Trophoblast cell (in vitro differentiated cells and primary cell): ENCODE measurements around the gene ALK.

Source experiments
- DNase-seq, 2 donors: peaks; one replicate each; pipeline ENCODE4 v3.0.0-alpha.2; 2016
- H2AFZ ChIP-seq: 2 replicates; pipeline ENCODE4 v1.6.1; 2013; ENCODE audit warnings: low read length, moderate library complexity, mild to moderate bottlenecking; ENCODE audit not compliant: insufficient read depth, poor library complexity
- H2AK5ac ChIP-seq: 2 replicates; pipeline ENCODE4 v1.6.1; 2013; ENCODE audit warnings: mild to moderate bottlenecking, low read length
- H2BK120ac ChIP-seq: 2 replicates; pipeline ENCODE4 v1.6.1; 2013; ENCODE audit warnings: low read length, mild to moderate bottlenecking, moderate library complexity; ENCODE audit not compliant: insufficient read depth, poor library complexity
- H2BK12ac ChIP-seq: 2 replicates; pipeline ENCODE4 v1.6.1; 2013; ENCODE audit warnings: mild to moderate bottlenecking, low read length, moderate library complexity
- H2BK5ac ChIP-seq: 2 replicates; pipeline ENCODE4 v1.6.1; 2013; ENCODE audit warnings: low read length, low read depth, moderate library complexity, mild to moderate bottlenecking; ENCODE audit not compliant: poor library complexity
- H3K14ac ChIP-seq: 2 replicates; pipeline ENCODE4 v1.6.1; 2013; ENCODE audit warnings: mild to moderate bottlenecking, low read length
- H3K18ac ChIP-seq: 2 replicates; pipeline ENCODE4 v1.6.1; 2013; ENCODE audit warnings: mild to moderate bottlenecking, low read length
- H3K23ac ChIP-seq: 2 replicates; pipeline ENCODE4 v1.6.1; 2013; ENCODE audit warnings: low read length
- H3K27ac ChIP-seq: 2 replicates; pipeline ENCODE4 v1.5.1; 2013; ENCODE audit warnings: low read depth, mild to moderate bottlenecking, inconsistent platforms, low read length, moderate library complexity
- H3K27me3 ChIP-seq: 2 replicates; pipeline ENCODE4 v1.6.1; 2013; ENCODE audit warnings: inconsistent platforms, mild to moderate bottlenecking, low read length, moderate library complexity; ENCODE audit not compliant: insufficient read depth
- H3K36me3 ChIP-seq, 2 experiments: 1 replicate in 1 of 2; 2 replicates in 1 of 2; pipeline ENCODE4 v1.6.1; 2013; ENCODE audit warnings: low read length in 2 of 2, mild to moderate bottlenecking in 2 of 2, moderate library complexity in 1 of 2; ENCODE audit not compliant: insufficient read depth in 2 of 2, control insufficient read depth in 1 of 2
- H3K4ac ChIP-seq: 2 replicates; pipeline ENCODE4 v1.6.1; 2013; ENCODE audit warnings: low read depth, mild to moderate bottlenecking, low read length, moderate library complexity
- H3K4me1 ChIP-seq, 2 experiments: 1 replicate in 1 of 2; 2 replicates in 1 of 2; pipeline ENCODE4 v1.6.1; 2013; ENCODE audit warnings: low read length in 2 of 2, mild to moderate bottlenecking in 2 of 2, moderate library complexity in 1 of 2; ENCODE audit not compliant: insufficient read depth in 2 of 2, control insufficient read depth in 1 of 2
- H3K4me2 ChIP-seq: 2 replicates; pipeline ENCODE4 v1.6.1; 2013; ENCODE audit warnings: inconsistent platforms, mild to moderate bottlenecking, low read length, moderate library complexity
- H3K4me3 ChIP-seq: 2 replicates; pipeline ENCODE4 v1.5.1; 2013; ENCODE audit warnings: mild to moderate bottlenecking, low read depth, low read length, inconsistent platforms
- H3K79me1 ChIP-seq: one replicate; pipeline ENCODE4 v1.6.1; 2013; ENCODE audit warnings: low read length
- H3K79me2 ChIP-seq: 2 replicates; pipeline ENCODE4 v1.6.1; 2013; ENCODE audit warnings: low read length, mild to moderate bottlenecking; ENCODE audit not compliant: control insufficient read depth, insufficient read depth, poor library complexity
- H3K9ac ChIP-seq: 2 replicates; pipeline ENCODE4 v1.6.1; 2013; ENCODE audit warnings: mild to moderate bottlenecking, low read length
- H3K9me3 ChIP-seq: 2 replicates; pipeline ENCODE4 v1.6.1; 2013; ENCODE audit warnings: low read depth, mild to moderate bottlenecking, control low read depth, inconsistent platforms, low read length; ENCODE audit not compliant: insufficient read depth
- H4K12ac ChIP-seq: 2 replicates; pipeline ENCODE4 v1.6.1; 2013; ENCODE audit warnings: low read depth, mild to moderate bottlenecking, low read length, moderate library complexity
- H4K8ac ChIP-seq: 2 replicates; pipeline ENCODE4 v1.6.1; 2013; ENCODE audit warnings: low read depth, mild to moderate bottlenecking, low read length, moderate library complexity
- H4K91ac ChIP-seq: one replicate; pipeline ENCODE4 v1.6.1; 2013; ENCODE audit warnings: low read depth, mild to moderate bottlenecking, low read length, moderate library complexity
- WGBS: extraction: QIAGEN DNeasy Blood & Tissue Kit; methylation state at CpG from one replicate; pipeline ENCODE4 v1.1.7; 2013; ENCODE audit warnings: missing lambda C conversion rate; ENCODE audit not compliant: insufficient read length, insufficient coverage; ENCODE audit errors: extremely low coverage; 5-methylcytosine and 5-hydroxymethylcytosine counted together

Gene ALK

GRCh38 chr2:29761278-29761677 lies 160.1 kb downstream of the ALK start:
- no peak overlapping the region for H3K23ac ChIP-seq
- no peak overlapping the region for H3K9ac ChIP-seq
- no peak overlapping the region for H2AK5ac ChIP-seq
- no peak overlapping the region for H3K4me3 ChIP-seq
- no peak overlapping the region for H2BK5ac ChIP-seq
- WGBS = no CpG with 5 or more reads among the region's 1 CpG
- no peaks in the 10 kb centered on the region for H3K79me1 ChIP-seq
- no peak overlapping the region for H3K4me2 ChIP-seq
- peaks cover 2% of the 10 kb centered on the region for H3K9me3 ChIP-seq
- H4K91ac ChIP-seq = no peak overlapping the region
- H2BK120ac ChIP-seq = no peak overlapping the region
- H3K14ac ChIP-seq = no peak overlapping the region
- H2AFZ ChIP-seq = no peak overlapping the region
- H4K8ac ChIP-seq = no peak overlapping the region
- no peaks in the 10 kb centered on the region for H3K36me3 ChIP-seq
- H3K79me2 ChIP-seq = no peaks in the 10 kb centered on the region
- peaks cover 6 to 7% of the 10 kb centered on the region in 2 experiments for H3K4me1 ChIP-seq
- H2BK12ac ChIP-seq = no peak overlapping the region
- no peaks in the 10 kb centered on the region for H3K27me3 ChIP-seq
- H3K4ac ChIP-seq = no peak overlapping the region
- no peak overlapping the region for H4K12ac ChIP-seq
- H3K27ac ChIP-seq = no peak overlapping the region
- H3K18ac ChIP-seq = no peak overlapping the region
- no peak for DNase-seq

- no peak for DNase-seq
- no peak overlapping the region for H4K8ac ChIP-seq
- no peaks in the 10 kb centered on the region for H3K36me3 ChIP-seq
- no peak overlapping the region for H3K18ac ChIP-seq
- no peak overlapping the region for H4K12ac ChIP-seq
- no peak overlapping the region for H2AFZ ChIP-seq
- no peaks in the 10 kb centered on the region for H3K27me3 ChIP-seq
- H3K4me2 ChIP-seq = no peak overlapping the region
- H3K79me1 ChIP-seq = no peaks in the 10 kb centered on the region
- H3K27ac ChIP-seq = no peak overlapping the region
- H4K91ac ChIP-seq = no peak overlapping the region
- H3K79me2 ChIP-seq = no peaks in the 10 kb centered on the region
- WGBS = no CpG with 5 or more reads among the region's 3 CpGs
- H3K4me1 ChIP-seq = peaks cover 6 to 7% of the 10 kb centered on the region in 2 experiments
- no peak overlapping the region for H3K4me3 ChIP-seq
- no peak overlapping the region for H2AK5ac ChIP-seq
- H3K23ac ChIP-seq = no peak overlapping the region
- peaks cover 3% of the 10 kb centered on the region for H3K9me3 ChIP-seq
- no peak overlapping the region for H3K9ac ChIP-seq
- no peak overlapping the region for H3K4ac ChIP-seq
- no peak overlapping the region for H2BK5ac ChIP-seq
- H3K14ac ChIP-seq = no peak overlapping the region
- H2BK12ac ChIP-seq = no peak overlapping the region
- no peak overlapping the region for H2BK120ac ChIP-seq
These were observed 161.4 kb downstream of the ALK start for GRCh38 chr2:29760008-29760407.

DNA sequence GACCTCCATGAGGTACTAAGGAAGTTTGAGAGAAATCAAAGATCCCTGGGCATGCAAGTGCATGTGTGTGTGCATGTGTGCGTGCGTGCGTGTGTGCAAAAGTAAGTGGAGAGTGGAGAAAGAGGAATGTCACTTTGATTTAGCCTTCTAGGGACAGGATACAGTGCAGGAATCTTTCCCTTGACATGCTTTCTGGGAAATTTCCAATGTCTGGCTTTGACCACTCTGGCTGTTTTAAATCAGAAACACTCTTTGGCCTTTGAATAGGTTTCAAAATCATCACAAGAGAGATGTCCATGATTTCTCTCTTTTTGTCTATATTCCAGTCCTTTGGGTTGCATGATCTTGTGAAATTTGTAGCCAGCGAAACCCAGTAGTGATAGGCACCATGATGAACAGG lies 162.0 kb downstream of the ALK start:
- no peak for DNase-seq
- Histone ChIP-seq H3K27ac (no peak overlapping the region), H3K18ac (no peak overlapping the region), H2AFZ (no peak overlapping the region), H2BK5ac (no peak overlapping the region), H4K8ac (no peak overlapping the region), H3K36me3 (no peaks in the 10 kb centered on the region), H4K91ac (no peak overlapping the region), H2BK12ac (no peak overlapping the region), H3K9me3 (peaks cover 3% of the 10 kb centered on the region), H2BK120ac (no peak overlapping the region), H3K27me3 (no peaks in the 10 kb centered on the region), H3K9ac (no peak overlapping the region), H3K4me2 (no peak overlapping the region), H3K4ac (no peak overlapping the region), H3K79me2 (no peaks in the 10 kb centered on the region), H3K4me3 (no peak overlapping the region), H3K23ac (no peak overlapping the region), H3K79me1 (no peaks in the 10 kb centered on the region), H4K12ac (no peak overlapping the region), H3K14ac (no peak overlapping the region), H3K4me1 (peaks cover 6 to 7% of the 10 kb centered on the region in 2 experiments), H2AK5ac (no peak overlapping the region)
- WGBS = no CpG with 5 or more reads among the region's 4 CpGs

DNA sequence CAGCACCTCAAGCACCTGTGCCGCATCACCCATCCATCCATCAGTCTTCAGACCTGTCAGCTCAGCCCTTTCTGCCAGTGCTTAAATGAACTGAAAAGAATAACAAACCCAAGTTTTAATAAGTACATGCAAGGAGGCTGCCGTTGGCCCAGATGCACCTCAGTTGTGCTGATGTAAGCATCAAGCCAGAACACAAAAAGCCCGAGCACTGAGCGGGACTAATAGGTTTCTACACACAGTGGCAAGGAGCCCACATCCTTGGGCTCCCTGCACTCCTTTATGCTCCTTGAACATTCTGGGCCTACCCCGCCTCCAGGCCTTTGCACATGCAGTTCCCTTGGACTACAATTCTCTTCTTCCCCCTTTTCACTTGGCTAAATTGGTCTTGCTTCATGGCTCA lies 165.6 kb downstream of the ALK start:
- Histone ChIP-seq H3K4ac (no peak overlapping the region), H2BK5ac (no peak overlapping the region), H2BK12ac (no peak overlapping the region), H4K8ac (no peak overlapping the region), H3K9me3 (peaks cover 3% of the 10 kb centered on the region), H3K79me1 (no peaks in the 10 kb centered on the region), H4K12ac (no peak overlapping the region), H3K27me3 (no peaks in the 10 kb centered on the region), H2AK5ac (no peak overlapping the region), H2AFZ (no peak overlapping the region), H3K4me3 (no peak overlapping the region), H2BK120ac (no peak overlapping the region), H3K36me3 (no peaks in the 10 kb centered on the region), H3K18ac (no peak overlapping the region), H3K14ac (no peak overlapping the region), H3K79me2 (no peaks in the 10 kb centered on the region), H3K27ac (no peak overlapping the region), H3K4me1 (peaks cover 1 to 2% of the 10 kb centered on the region in 2 experiments), H3K9ac (no peak overlapping the region), H4K91ac (no peak overlapping the region), H3K4me2 (no peak overlapping the region), H3K23ac (no peak overlapping the region)
- no peak for DNase-seq
- no CpG with 5 or more reads among the region's 5 CpGs for WGBS
